GM21825 (cell line): Measurements from ENCODE around the gene TMA7B.

Experiments
- ATAC-seq: cut with Tn5 transposase; IDR thresholded peaks from one replicate; pipeline ENCODE4 v1.9.1; 2021; ENCODE audit warnings: mild to moderate bottlenecking, moderate library complexity; ENCODE audit not compliant: unreplicated experiment

TMA7B gene

GRCh38 chr22:39997939-39998726, 37.9 kb downstream of the TMA7B start:
- ATAC-seq, result no peak

GRCh38 chr22:39999144-39999757, 39.1 kb downstream of the TMA7B start:
- ATAC-seq, result no peak

DNA sequence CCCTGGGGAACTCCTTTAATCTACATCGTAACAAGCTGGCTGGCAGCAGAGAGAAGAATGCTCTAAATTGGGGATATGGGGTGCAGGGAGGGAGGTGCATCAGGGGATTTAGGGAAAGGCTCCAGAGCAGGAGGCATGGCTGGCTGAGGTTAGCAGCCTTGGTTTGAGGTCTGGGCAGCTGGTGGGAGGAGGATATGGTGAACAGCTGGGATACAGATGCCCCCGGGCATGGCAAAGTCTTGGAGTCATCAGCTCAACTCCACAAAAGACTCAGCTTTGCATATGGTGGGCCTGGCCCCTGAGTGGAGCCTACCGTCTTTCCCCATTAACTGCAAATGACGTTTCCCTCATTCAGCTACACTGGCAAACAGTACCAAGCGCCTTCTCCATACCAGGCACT, 40.0 kb downstream of the TMA7B start:
- ATAC-seq, result no peak

DNA sequence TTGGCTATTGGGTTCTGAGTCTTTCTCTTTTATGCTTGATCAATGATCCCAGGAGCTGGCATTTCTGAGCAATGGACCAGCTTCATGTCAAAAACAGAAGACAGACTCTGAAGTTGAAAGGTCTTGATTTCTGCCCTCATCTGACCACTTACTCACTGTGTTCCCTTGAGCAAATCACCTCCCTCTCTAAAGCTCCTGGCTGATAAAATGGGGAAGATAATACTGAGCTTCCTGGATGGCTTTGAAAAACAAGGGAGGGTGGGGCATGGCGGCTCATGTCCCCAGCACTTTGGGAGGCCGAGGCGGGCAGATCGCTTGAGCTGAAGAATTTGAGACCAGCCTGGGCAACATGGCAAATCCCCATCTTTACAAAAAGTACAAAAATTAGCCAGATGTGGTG, 40.9 kb downstream of the TMA7B start:
- no peak for ATAC-seq

- no peak for ATAC-seq
These were observed 41.8 kb downstream of the TMA7B start for GRCh38 chr22:40001800-40002577.

- ATAC-seq, result no peak
These were observed 42.9 kb downstream of the TMA7B start for GRCh38 chr22:40002935-40003715.

DNA sequence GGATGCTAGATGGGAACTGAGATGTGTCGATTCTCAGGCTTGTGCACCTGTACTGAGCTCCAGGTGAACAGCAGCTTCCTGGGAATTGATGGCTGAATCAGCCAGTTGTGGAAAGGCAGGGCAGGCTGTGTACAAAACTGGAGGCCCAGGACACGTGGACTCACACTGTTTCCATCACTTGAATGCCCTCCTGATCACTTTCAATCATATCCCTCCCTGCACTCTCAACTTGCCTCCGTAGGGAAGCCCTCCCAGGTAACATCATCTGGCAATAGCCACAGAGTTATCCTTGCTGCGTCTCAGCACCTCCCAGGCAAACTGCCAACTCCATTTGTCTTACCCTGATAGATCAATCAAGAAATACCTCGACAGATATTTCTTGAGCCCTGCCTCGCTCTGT, 44.6 kb downstream of the TMA7B start:
- no peak for ATAC-seq

- ATAC-seq, result no peak
These were observed 46.4 kb downstream of the TMA7B start for GRCh38 chr22:40006641-40007040.

DNA sequence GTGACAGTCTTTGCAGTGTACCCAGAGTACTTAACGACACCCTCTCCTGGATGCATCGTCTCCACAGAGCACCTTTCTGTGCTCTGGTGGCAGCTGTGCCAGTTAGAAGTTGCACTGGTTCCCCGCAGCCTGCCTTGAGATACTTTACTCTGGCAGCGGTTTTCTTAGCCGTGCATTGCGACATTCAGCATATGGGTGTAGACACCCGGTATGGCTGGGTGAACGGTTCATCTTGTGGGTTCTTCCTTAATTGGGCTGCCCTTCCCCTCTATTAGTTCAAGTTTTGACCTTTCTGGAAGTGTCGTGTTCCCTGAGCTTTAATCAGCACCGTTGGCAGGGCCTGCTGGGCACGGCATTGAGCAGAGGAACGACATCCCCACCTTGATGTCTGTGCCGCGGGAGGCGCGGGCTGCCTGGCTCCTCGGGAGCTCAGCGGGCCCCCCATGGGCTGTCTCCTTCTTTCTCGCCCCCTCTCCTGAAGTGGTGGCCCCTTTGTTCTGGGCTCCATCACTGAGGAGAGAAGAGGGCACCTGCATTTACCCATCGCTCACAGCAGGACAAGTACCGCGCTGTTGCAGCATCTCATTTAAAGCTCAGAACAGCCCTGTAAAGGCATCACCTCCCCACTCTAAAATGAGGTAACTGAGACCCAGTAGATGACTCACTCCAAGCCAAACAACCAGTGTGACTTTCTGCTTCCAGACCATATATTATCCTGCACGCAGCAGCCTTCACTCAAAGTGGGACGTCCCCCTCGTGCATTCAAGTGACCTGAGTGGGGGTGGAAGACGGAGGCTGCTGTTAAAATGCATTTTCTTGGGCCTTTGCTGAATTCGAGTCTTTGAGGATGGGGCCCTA, 47.9 kb downstream of the TMA7B start:
- ATAC-seq, result no peak

- ATAC-seq, result no peak
These were observed 48.6 kb downstream of the TMA7B start for GRCh38 chr22:40008726-40009291.

- no peak for ATAC-seq
These were observed 49.1 kb downstream of the TMA7B start for GRCh38 chr22:40009292-40009774.

- ATAC-seq, result no peak
These were observed 49.9 kb downstream of the TMA7B start for GRCh38 chr22:40009951-40010671.

GRCh38 chr22:40010746-40011145, 50.5 kb downstream of the TMA7B start:
- no peak for ATAC-seq
